ENCODE measurements around the gene RXRB.

DNA sequence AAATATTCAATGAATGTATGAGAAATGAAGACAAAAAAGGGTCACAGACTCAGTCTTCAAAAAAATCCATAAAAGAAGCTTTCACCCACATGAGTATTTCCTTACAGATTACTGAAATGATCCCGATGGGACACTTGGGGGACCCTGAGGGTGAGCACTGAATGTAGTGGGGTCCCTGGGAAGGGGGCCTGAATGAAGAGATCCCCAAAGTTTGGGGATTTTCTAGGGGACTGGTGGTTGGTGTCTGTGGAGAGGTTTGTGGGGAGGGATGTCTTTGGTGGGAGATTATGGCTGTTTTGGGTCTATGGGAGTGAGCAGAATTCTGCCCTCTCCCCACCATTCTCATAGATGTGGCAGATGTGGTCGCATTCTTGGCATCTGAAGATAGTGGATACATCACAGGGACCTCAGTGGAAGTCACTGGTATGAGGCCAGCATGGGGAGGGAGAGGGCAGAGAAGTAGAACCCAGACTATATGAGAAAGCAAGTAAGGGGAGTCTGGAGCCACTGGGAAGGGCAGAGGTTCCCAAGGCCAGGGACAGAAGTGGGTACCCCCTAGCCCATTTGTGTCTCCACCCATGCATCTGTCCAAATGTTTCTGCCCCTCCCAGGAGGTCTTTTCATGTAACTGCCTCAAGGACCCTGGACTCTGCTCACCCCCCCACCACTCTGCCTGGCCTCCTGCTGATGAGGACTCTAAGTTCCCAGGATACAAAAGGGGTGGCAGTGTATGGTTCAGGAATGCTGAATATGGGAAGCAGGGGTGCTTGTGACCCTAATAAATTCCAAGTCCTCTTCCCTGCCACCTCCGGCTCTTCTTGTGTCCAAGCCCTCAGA, 5.8 kb upstream of the RXRB start:
- TF ChIP-seq ZFP3 (CRISPR knock-in tag; IDR thresholded peaks at IDR 0.05) = no peak
- TF ChIP-seq, protein P1, sequence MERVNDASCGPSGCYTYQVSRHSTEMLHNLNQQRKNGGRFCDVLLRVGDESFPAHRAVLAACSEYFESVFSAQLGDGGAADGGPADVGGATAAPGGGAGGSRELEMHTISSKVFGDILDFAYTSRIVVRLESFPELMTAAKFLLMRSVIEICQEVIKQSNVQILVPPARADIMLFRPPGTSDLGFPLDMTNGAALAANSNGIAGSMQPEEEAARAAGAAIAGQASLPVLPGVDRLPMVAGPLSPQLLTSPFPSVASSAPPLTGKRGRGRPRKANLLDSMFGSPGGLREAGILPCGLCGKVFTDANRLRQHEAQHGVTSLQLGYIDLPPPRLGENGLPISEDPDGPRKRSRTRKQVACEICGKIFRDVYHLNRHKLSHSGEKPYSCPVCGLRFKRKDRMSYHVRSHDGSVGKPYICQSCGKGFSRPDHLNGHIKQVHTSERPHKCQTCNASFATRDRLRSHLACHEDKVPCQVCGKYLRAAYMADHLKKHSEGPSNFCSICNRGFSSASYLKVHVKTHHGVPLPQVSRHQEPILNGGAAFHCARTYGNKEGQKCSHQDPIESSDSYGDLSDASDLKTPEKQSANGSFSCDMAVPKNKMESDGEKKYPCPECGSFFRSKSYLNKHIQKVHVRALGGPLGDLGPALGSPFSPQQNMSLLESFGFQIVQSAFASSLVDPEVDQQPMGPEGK (CRISPR knock-in tag; IDR thresholded peaks at IDR 0.05; ENCODE audit: borderline replicate concordance) = no peak

Measured in SK-N-SH treated with all-trans-retinoic acid at 6 μM for 48 hours (cell line).